ENCODE data around the gene IER5. TPM values are rescaled to one million over a fixed set of nuclear protein-coding genes. Genes with fewer than 3 reads are reported as not detected.

IER5 gene
- total RNA-seq, 1 donor from 2014 or later = 156 TPM

- CTCF ChIA-PET = interaction anchor here (2.6 to 5.1 kb wide), 4 partner anchors 12 to 38 kb away, joined by 11 to 40 read pairs (median 28); no protein-coding TSS in a partner anchor
- no peak for TF ChIP-seq CTCF (IDR thresholded peaks at IDR 0.05)
- intact Hi-C loops (cut with micrococcal nuclease) = no loop called here
- H3K9me3 Mint-ChIP-seq = no peaks in the 10 kb centered on the region
- H3K27ac Mint-ChIP-seq = no peak overlapping the region
- peaks cover 58% of the 10 kb centered on the region for H3K4me1 Mint-ChIP-seq
- POLR2A ChIA-PET = interaction anchor here (1.8 to 38.3 kb wide), 3 partner anchors 12 to 81 kb away, joined by 5 to 1783 read pairs (median 428); partner anchors contain the start of genes IER5 and STX6
- no peaks in the 10 kb centered on the region for H3K36me3 Mint-ChIP-seq (ENCODE audit: low read depth)
- DNase-seq (no peak), ATAC-seq (ENCODE audit: low read depth) (no peak)
- H3K27me3 Mint-ChIP-seq = no peaks in the 10 kb centered on the region
- H3K4me3 Mint-ChIP-seq = no peak overlapping the region
These were observed 14.9 kb downstream of the IER5 start for GRCh38 chr1:181103399-181103798.

- Mint-ChIP-seq H3K27me3 (no peaks in the 10 kb centered on the region), H3K27ac (peak overlapping the region; percentile 81), H3K36me3 (ENCODE audit: low read depth) (no peaks in the 10 kb centered on the region), H3K9me3 (no peaks in the 10 kb centered on the region), H3K4me3 (peak overlapping the region; percentile 83), H3K4me1 (peaks cover 52% of the 10 kb centered on the region)
- no peak for TF ChIP-seq CTCF (IDR thresholded peaks at IDR 0.05)
- POLR2A ChIA-PET = interaction anchor here (1.1 to 38.3 kb wide), 6 partner anchors 13 to 82 kb away, joined by 3 to 1783 read pairs (median 13); partner anchors contain the start of genes IER5 and STX6
- ATAC-seq (ENCODE audit: low read depth) (no peak), DNase-seq (no peak)
- intact Hi-C loops (cut with micrococcal nuclease) = loop anchor here (1.0 to 2.0 kb wide), 3 partner anchors 31 to 42 kb away; no protein-coding TSS in a partner anchor
- CTCF ChIA-PET = interaction anchor here (1.0 to 5.1 kb wide), 11 partner anchors 8 to 49 kb away, joined by 3 to 40 read pairs (median 6); no protein-coding TSS in a partner anchor
These were observed 15.7 kb downstream of the IER5 start for GRCh38 chr1:181104042-181104789.

- ATAC-seq (ENCODE audit: low read depth) (peak; percentile 34), DNase-seq (no peak)
- TF ChIP-seq CTCF (IDR thresholded peaks at IDR 0.05) = no peak
- ChIA-PET CTCF (interaction anchor here (1.0 to 5.1 kb wide), 13 partner anchors 9 to 48 kb away, joined by 3 to 40 read pairs (median 4); no protein-coding TSS in a partner anchor), POLR2A (interaction anchor here (0.5 to 38.3 kb wide), 8 partner anchors 14 to 115 kb away, joined by 3 to 1783 read pairs (median 8); partner anchors contain the start of genes IER5 and STX6)
- peak overlapping the region; percentile 81 for H3K27ac Mint-ChIP-seq
- H3K4me1 Mint-ChIP-seq = peaks cover 46% of the 10 kb centered on the region
- H3K36me3 Mint-ChIP-seq (ENCODE audit: low read depth) = no peaks in the 10 kb centered on the region
- H3K4me3 Mint-ChIP-seq = peak overlapping the region; percentile 83
- no peaks in the 10 kb centered on the region for H3K9me3 Mint-ChIP-seq
- no peaks in the 10 kb centered on the region for H3K27me3 Mint-ChIP-seq
- intact Hi-C loops (cut with micrococcal nuclease) = loop anchor here (1.0 to 2.0 kb wide), 5 partner anchors 14 to 42 kb away; no protein-coding TSS in a partner anchor
These were observed 16.3 kb downstream of the IER5 start for GRCh38 chr1:181104790-181105133.

- no peaks in the 10 kb centered on the region for H3K36me3 Mint-ChIP-seq (ENCODE audit: low read depth)
- intact Hi-C loops (cut with micrococcal nuclease) = loop anchor here (1.0 to 2.0 kb wide), 3 partner anchors 15 to 37 kb away; no protein-coding TSS in a partner anchor
These were observed 16.9 kb downstream of the IER5 start for GRCh38 chr1:181105134-181106021.

More at GRCh38 chr1:181105134-181106021, 16.9 kb downstream of the IER5 start:
- Mint-ChIP-seq H3K27me3 (no peaks in the 10 kb centered on the region), H3K27ac (peak overlapping the region; percentile 89), H3K4me3 (peak overlapping the region; percentile 85), H3K4me1 (peaks cover 40% of the 10 kb centered on the region), H3K9me3 (no peaks in the 10 kb centered on the region)
- ATAC-seq (ENCODE audit: low read depth) = peak; percentile 87
- CTCF ChIA-PET = interaction anchor here (0.7 to 5.1 kb wide), 14 partner anchors 9 to 89 kb away, joined by 3 to 40 read pairs (median 4); no protein-coding TSS in a partner anchor
- POLR2A ChIA-PET = interaction anchor here (0.5 to 38.3 kb wide), 8 partner anchors 14 to 116 kb away, joined by 3 to 1783 read pairs (median 8); partner anchors contain the start of genes IER5 and STX6
- DNase-seq = peak; percentile 88
- TF ChIP-seq CTCF (IDR thresholded peaks at IDR 0.05) = no peak
